Germinal center (tissue), 1 donor: Measurements from ENCODE around the gene FOXJ3.

ENCODE experiments used
- DNase-seq: peaks from one replicate; pipeline ENCODE4 v3.0.0; 2012; ENCODE audit warnings: mixed read lengths, low spot score

Gene FOXJ3

DNA sequence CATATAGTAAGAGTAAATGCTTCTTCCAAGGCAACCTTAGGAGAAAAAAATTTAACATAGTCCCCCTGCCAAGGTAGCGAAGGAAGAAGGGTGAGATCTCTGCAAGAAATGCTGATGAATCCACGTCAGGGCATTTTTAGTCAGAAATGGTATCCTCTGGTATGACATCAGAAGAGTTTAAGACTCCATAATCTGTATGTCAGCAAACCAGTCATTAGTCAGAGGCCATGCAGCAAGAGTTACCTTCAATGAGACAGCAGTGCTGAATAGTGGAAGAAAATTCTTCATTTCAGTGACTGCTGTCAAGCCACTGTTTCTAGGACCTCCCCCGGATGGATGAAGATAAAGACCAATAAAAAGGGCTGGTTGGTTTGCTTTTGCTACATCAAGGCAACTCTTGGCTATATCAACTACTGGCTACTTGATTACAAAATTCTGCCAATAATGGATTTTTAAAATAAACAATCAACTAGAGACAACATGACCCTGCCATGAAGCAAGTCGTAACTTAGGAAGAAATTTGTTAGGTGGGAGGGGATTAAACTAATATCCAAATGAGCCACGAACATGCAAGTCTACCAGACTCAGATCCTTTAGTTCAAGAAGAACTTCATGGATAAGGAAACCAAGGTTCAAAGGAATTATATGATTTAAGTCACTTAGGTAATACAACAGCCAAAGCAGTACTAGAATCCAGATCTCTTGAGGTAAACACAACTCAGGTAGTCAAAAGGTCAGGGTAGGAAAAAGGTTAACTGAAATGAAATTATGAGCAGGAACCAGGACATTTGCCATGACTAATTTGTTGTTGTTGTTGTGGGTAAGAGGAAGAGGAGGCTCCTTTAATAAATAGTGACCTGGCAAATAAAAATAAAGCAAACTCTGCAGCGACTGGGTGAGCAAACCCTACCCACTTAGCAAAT lies 144.8 kb downstream of the FOXJ3 start:
- no peak for DNase-seq

DNA sequence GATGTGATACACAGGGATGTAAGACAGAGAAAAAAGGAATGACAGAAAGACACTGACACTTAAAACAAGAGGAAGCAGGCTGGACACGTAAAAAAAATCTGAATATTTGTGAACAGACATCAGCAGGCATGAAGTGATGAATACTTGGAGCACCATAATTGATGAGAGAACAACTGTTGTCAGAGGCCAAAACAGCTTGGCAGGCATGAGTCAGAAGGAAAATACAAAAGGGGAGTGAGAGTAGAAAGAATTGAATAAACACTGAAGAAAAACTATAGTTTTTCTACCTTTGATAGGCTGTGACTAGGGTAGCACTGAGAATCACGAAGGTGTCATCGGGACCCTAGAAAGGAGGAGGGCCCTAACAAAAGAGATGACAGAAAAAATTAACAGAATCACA lies 148.9 kb downstream of the FOXJ3 start:
- no peak for DNase-seq

DNA sequence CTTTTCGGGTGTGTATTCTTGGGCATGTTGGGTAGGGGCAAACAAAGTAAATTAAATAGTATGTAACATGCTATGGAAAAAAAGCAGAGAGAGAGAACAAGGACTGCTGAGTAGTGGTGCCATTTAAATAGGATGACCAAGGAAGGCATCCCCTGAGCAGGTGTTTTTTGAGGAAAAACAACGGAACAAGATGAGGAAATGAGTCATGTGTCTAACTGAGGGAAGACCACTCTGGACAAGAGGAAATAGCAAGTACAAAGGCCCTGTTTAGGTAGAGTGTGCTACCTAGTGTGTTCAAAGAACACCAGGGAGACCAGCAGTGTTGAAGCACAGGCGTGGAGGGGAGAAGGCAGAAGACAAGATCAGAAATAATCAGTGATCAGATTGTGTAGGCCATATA lies 150.4 kb downstream of the FOXJ3 start:
- DNase-seq, result no peak

DNA sequence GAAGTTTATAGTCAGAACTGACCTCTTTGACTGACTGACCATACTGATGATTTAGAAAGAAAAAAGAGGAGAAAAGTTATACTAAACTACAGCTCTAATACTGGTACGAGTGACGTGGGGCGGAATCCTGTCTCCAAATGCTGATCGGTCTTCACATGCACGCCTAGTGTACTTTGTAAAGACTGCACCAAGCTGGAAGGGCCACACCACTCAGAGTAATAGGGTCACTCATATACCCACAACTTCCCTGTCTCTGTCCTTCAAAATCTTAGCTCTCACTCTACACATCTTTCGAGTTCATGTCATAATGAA lies 151.1 kb downstream of the FOXJ3 start:
- DNase-seq, result no peak

DNA sequence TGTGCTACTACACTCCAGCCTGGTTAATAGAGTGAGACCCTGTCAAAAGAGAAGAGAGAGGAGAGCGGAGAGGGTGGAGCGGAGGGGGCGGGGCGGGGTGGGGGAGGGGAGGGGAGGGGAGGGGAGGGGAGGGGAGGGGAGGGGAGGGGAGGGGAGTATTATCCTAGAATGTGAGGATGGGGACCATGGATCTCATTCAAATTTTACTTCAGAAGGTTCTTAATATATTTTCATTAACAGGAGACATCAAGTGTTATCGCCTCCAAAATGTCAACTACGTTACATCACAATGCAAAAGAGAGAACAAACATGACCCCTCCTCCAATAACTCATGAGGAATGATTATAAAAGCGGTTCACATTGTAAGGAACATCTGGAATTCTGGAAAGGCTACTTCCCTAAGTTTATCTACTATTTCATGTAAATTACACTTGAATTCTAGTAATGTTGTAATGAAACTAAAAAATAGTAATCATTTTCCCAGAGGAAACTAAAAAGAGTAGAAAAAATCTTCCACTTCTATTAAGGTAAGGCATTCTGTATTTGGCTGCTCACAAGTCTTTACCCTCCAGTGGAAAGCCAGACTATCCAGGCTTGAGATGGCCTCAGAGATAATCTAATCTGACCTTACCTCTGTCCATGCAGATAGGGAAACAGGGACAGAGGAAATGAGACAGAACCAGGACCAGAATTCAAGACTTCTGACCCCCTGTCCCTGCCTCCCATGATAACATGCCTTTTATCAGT lies 151.7 kb downstream of the FOXJ3 start:
- DNase-seq, result no peak

DNA sequence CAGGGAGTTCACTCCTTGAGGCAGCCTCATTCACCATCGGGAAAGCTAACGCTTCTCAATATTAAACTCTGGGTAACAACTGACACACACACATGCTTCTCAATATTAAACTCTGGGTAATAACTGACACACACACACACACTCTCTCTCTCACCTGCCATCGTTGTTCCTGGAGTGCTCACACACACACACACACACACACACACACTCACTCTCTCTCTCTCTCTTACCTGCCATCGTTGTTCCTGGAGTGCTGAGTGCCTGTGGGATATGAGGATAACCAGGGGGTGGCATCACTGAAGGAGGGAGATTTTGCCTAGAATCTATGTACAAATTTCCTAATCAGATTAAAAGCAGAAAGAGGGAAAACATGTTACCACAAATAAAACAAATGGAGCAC lies 153.3 kb downstream of the FOXJ3 start:
- DNase-seq, result no peak

DNA sequence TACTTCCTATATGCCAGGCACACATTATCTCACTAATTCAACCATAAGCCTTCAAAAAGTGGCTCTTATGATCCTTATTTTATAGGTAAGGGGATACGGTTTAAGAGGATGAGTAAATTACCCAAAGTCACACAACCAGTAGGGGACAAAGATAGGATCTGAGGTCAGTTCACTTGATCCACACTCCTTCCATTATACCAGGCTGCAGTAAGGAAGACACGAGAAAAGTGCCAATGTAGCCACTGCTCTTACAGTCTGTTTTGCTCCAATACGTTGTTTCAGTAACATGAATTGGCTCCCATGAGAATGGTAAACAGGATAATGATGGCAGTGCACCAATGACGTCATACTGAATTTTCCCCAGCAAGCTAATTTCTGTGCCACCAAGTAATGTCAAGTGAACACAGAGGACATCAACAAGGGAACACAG lies 155.1 kb downstream of the FOXJ3 start:
- DNase-seq, result no peak

DNA sequence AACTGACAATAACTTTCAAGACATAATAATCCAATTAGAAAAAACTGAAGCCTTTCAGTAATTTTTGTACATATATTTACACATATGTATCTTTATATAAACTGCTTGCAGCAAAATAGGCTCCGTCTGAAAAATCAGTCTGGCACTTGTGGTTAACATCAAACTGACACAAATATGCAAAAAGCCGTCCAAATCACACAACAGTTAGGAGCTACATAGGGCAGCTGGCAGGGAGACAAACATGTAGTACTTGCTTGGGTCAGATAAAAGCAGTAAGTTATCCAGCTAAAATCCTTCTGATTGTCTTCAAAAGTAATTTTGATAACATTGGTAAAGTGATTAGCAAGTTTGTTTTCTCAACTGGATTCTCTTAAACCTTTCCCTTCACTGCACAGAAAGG lies 155.8 kb downstream of the FOXJ3 start:
- DNase-seq, result no peak

DNA sequence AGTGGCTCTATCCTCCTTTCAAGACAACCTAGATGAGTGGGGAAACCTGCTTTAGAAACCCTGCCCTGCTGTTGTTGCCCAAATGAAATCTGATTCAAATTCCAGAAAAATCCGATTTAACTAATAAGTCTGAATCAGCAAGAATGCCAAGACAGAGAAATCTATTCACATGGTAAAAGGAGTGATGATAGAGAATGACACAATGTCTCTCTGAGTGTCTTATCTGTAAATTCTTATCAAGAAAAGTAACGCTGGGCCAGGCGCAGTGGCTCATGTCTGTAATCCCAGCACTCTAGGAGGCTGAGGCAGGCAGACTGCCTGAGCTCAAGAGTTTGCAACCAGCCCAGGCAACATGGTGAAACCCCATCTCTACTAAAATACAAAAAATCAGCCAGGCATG lies 156.8 kb downstream of the FOXJ3 start:
- DNase-seq, result no peak

DNA sequence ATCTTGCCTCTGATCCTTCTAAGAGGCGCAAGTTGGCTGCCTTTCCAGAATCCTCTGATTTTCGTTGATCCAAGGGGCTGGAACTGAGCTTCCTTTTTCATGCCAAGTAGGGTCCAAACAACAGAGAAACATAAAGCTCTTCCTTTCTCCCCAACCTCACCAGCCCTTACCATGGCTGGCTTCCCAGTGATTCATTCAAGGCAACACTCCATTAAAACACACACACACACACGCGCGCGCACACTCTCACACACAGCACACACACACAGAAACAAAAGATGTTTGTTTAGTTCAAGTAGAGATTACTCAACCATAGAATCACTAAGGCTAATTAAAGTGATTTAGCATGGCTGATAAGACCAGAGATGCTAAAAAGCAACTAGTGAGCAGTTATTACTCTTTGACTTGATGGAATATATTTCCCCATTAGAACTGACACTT lies 157.5 kb downstream of the FOXJ3 start:
- no peak for DNase-seq

DNA sequence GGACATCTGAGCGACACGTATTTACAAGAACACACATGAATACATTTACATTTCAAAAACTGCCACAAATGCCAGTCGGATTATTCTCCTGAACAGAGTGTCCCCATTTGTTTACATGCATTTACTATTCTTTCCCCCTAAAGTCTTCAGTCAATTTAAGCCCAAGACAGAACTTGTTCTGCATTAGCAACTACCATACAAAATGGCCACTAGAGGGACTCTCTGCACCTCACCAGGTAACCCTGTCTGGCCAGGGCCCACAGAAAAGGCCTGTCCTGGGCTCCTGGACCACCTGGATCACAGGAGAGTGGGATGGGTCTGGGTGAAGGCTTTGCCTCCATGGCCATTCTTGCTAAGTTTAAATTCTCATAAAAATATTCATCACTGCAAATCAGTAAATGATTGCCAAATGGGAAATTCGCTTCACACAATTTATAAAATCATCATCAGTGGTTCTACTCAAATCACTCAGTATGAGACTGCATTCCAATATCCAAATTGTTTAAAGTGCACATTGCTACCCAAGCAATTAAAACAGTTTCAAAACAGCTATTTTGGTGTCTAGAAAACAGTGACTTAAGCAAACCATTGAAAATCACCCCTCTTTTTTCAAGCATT lies 158.0 kb downstream of the FOXJ3 start:
- peak; percentile 43 for DNase-seq

DNA sequence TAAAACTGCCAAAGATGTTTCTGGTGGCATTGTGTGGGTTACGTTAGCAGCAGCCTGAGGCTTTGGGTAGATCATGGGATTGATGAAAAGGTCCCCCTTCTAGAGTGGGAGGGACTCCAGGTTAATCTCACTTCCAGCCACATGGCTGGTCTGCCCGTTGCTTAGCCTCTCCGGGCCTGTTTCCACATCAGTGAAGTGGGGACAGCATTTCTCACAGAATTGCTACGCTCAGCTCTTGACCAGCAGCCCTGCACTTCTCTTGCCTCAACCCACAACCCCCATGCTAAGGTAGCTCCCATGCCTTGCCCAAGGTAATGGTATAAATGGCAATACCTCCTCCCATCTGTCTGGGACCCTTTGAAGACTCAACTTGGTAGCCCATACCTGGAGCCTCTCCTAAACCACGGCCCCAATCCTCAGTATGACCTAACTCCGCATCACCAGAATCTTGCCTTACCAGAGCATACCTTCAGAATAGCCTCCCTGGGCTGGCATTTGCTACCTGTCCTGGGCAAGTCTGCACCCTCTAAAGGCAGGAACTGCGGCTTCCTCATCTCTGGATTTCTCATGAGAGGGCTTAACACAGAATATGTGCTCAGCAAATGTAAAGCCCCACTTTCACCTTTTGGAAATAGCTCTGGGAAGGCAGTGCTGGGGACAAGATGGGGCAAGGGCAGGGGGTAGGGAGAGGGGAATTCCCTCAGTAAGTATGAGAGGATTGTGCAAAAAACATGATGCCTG lies 159.6 kb downstream of the FOXJ3 start:
- no peak for DNase-seq

DNA sequence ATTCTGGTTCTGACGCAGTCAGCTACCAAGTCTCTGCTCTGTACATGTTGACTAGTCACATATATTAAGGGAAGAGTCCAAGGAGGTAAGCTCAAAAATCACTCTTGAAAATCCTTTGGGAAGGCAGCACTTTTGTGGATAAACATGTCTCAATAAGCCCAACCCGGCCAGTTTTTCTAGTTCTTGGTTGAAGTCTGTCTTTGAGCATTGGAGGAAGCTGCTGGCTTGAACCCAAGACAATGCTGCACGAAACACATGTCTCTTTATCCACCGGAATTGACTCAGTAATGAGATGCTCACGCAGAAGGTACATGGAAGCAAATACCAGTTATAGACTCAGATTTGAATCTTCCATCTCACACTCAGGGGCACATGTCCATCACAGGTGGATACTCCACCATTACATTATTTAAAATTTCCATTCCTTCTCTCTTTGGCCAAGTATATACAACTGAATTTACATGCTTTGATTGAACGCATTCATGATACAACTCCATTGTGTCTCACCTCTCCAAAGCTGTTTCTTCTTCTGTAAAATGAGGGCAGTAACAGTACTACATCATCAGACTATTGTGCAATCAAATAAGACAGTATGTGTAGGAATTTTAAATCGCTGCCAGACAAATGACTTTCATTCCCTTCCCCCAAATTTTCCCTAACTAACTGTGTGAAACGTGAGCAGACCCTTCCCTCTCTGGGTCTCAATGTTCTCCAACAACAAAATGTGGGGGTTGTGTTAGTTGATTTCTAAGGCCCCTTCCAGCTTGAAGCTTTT lies 160.9 kb downstream of the FOXJ3 start:
- no peak for DNase-seq

DNA sequence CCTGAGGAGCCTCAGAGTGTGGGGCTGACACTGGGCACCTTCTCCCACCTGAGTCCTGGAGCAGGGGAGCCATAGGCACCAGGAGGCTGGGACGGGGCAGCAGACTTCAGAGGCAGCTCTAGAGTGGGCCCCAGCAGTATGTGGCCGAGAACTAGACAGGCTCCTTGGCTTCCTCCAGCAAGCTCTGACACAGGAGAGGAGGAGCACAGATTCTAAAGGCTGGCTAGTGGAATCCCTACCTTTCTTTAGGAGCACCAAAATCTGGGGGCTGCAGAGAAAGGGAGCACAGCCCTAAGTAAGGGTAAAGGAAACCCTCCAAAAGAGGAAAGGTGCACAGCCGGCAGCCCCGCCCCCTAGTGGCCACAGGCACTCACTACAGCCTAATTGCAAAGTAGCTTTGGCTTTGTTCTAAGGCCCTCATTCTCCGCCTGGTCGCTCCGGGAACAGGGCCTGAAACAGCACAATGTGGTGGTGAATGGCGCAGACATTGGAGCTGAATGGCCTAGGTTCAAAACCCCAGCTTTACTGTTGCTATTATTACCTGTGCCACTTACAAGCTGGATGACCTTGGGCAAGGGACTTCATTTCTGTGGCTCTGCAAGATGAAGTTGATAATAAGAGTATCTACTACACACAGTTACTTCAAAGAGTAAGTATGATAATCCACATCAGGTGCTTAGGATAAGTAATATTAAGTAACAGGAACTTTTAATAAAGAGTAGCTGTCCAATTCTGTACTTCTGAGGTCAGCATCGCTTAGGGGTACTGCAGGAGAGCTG lies 161.7 kb downstream of the FOXJ3 start:
- peak; percentile 76 for DNase-seq

DNA sequence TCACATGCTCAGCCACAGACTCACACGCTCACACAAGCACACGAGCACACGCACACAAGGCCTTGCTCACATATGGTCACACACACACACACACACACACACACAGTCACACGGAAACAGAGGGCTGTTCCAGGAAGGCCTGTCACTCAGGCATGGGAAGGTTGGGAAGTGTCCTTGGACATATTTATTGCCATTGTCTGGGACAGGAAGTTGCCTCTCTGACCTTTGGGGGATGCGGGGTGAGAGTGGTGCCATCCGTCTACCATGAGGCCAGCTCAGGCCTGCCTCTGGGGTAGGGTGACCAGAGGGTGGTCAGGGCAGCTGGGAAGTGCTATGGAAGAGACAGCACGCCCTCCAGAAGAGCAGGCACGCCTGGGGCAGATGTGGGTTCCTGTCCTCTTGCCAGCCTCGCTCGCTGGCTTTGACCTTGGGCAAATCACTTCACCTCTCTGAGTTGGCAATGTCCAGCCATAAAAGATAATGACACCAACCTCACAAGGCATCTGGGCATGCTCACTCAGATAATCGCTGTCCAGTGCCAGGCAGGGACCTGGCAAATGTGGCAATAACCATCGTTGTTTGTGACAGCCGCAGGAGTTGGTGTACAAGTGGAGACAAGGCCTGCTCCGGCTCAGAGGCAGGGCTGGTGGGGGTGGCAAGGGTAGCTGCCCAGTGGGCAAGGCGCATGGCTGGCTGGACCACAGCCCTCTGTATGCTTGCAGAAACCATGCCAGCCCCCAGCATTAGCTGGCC lies 162.5 kb downstream of the FOXJ3 start:
- DNase-seq, result no peak

DNA sequence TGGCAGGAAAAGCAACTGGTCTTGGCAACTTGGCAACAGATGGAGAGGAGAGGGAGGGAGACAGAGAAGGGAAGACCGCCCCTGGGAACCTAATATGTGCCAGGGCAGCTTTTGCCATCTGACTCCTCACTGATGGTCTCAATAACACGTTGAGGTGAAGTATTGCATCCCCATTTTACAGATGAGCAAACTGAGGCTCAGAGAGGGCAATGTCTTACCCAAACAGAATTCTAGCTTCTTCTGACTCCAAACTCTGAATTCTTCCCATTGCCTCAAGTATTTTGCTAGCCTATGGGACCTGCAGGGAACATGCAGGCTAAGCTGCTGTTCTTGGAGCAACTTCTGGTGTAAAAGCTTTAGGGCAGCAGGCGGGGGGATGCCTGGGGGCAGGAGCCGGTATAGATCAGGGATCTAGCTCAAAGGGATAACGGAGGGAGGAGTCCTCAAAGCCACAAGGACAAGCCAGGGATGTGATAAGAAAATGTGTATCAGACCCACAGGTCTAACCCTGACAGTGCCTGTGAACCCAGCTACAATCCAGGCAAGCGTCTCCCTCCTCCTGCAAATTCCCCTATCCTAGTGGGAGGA lies 163.3 kb downstream of the FOXJ3 start:
- no peak for DNase-seq

DNA sequence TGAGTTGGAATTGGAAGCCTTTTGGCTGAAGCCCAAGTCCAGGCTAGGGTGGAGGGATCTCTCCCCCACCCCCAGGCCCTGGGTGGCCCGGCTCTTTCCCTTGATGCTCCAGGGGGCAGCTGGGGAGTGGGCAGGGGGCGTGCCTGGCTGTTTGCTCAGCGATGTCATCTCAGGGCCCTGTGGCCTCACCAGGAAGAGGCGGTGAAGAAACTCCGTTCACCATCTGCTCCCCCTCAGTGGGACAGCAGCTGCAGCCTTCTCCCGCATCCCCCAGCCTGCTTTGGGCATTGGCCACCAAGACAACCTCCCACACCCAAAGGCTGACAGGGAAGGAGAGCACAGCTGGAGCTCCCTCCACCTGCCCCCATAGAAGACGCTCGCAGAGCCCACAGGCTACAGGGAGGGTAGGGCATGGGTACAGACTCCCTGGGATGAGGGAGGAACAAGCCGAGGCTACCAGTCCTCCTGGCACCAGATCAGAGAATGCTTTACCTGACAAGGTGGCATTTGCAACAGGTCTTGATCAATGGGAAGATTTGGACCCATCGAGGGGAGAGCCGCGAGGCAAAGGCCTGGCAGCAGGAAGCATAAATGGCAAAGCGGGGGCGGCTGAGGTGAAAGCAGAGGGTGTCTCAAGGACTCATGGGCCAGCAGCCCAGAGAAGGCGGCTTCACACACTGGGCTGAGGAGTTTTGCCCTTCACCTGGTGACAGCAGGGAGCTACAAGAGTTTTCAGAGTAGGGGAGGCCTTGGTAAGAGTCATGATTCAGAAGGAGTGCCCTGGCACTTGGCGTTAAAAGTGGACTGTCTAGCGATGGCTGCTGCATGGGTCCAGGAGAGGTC lies 164.0 kb downstream of the FOXJ3 start:
- DNase-seq, result no peak

DNA sequence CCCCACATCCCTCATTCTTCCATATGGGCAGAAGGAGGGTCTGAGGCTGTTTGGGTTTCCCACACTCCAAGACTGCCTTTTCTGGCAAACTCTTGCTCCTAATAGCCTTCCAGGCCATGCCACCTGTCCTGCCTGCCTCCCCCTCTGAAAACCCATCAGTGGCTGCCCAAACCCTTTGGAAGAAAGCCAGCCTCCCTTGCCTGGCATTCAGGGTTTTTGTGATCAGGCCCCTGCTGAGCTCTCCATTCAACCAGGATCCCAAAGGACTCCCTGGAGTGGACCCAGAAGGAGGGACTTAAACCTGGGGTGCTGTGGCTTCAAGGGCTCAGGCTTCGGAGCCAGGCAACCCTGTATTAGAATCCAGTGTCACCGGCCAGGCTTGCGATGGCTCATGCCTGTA lies 166.3 kb downstream of the FOXJ3 start:
- no peak for DNase-seq

DNA sequence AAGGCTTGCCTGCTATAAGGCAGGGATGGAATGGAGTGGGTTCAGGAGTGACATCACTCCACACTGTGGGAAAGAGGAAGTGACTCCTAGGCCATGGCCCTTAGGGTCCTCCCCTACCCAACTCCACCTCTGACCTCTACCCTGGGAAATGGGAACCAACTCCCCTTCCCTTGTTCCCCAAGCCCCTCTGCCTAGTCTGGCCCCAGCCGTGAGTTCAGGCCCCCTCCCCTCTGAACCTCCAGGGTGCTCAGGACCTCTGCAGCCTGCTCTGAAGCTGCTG lies 166.7 kb downstream of the FOXJ3 start:
- no peak for DNase-seq
